ENCODE measurements around the gene CBX1. TPM values are rescaled to one million over a fixed set of nuclear protein-coding genes. Genes with fewer than 3 reads are reported as not detected.
A peak's percentile ranks its signal among the peaks of the same experiment; 100 is the strongest.

Gene CBX1
- total and polyA plus RNA-seq, 2 experiments from 2014 or later: 127 to 223 TPM

DNA sequence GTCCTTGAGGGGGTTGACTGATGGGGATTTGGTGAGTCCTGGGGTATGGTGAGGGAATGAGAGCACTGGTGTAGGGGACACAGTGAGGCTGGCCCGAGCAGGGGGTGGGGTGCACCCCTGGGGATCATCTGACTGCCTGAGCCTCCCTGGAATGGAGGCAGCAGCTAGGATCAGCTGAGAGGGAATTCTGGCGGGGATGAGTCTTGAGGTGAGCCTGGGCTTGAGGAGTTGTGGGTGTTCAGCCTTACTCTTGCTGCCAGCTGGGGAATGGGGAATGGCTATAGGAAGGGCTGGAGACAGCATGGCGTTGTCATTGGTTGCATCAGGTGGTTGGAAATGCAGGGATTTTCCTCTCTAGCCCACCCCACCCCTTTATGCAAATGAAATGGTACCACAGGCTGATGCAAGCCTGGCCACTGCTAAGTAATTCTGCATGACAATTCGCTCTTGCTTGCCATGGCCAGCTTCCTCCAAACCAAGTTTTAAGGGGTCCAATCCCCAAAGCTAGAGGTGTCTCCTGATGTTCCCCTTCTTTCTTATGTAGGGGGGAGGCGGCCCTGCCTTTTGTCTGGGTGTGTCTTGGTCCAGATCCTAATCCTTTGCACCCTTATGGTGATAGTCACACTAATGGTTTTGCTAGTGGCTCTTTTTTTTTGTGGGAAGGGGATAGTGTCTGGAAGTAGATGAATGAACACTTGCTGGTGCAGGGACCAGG lies 45.6 kb downstream of the CBX1 start (continued):
- TF ChIP-seq, protein P1, sequence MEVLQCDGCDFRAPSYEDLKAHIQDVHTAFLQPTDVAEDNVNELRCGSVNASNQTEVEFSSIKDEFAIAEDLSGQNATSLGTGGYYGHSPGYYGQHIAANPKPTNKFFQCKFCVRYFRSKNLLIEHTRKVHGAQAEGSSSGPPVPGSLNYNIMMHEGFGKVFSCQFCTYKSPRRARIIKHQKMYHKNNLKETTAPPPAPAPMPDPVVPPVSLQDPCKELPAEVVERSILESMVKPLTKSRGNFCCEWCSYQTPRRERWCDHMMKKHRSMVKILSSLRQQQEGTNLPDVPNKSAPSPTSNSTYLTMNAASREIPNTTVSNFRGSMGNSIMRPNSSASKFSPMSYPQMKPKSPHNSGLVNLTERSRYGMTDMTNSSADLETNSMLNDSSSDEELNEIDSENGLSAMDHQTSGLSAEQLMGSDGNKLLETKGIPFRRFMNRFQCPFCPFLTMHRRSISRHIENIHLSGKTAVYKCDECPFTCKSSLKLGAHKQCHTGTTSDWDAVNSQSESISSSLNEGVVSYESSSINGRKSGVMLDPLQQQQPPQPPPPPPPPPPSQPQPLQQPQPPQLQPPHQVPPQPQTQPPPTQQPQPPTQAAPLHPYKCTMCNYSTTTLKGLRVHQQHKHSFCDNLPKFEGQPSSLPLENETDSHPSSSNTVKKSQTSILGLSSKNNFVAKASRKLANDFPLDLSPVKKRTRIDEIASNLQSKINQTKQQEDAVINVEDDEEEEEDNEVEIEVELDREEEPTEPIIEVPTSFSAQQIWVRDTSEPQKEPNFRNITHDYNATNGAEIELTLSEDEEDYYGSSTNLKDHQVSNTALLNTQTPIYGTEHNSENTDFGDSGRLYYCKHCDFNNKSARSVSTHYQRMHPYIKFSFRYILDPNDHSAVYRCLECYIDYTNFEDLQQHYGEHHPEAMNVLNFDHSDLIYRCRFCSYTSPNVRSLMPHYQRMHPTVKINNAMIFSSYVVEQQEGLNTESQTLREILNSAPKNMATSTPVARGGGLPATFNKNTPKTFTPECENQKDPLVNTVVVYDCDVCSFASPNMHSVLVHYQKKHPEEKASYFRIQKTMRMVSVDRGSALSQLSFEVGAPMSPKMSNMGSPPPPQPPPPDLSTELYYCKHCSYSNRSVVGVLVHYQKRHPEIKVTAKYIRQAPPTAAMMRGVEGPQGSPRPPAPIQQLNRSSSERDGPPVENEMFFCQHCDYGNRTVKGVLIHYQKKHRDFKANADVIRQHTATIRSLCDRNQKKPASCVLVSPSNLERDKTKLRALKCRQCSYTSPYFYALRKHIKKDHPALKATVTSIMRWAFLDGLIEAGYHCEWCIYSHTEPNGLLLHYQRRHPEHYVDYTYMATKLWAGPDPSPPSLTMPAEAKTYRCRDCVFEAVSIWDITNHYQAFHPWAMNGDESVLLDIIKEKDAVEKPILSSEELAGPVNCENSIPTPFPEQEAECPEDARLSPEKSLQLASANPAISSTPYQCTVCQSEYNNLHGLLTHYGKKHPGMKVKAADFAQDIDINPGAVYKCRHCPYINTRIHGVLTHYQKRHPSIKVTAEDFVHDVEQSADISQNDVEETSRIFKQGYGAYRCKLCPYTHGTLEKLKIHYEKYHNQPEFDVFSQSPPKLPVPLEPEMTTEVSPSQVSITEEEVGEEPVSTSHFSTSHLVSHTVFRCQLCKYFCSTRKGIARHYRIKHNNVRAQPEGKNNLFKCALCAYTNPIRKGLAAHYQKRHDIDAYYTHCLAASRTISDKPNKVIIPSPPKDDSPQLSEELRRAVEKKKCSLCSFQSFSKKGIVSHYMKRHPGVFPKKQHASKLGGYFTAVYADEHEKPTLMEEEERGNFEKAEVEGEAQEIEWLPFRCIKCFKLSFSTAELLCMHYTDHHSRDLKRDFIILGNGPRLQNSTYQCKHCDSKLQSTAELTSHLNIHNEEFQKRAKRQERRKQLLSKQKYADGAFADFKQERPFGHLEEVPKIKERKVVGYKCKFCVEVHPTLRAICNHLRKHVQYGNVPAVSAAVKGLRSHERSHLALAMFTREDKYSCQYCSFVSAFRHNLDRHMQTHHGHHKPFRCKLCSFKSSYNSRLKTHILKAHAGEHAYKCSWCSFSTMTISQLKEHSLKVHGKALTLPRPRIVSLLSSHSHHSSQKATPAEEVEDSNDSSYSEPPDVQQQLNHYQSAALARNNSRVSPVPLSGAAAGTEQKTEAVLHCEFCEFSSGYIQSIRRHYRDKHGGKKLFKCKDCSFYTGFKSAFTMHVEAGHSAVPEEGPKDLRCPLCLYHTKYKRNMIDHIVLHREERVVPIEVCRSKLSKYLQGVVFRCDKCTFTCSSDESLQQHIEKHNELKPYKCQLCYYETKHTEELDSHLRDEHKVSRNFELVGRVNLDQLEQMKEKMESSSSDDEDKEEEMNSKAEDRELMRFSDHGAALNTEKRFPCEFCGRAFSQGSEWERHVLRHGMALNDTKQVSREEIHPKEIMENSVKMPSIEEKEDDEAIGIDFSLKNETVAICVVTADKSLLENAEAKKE (CRISPR knock-in tag; IDR thresholded peaks at IDR 0.05): no peak
- TF ChIP-seq ZNF114 (CRISPR knock-in tag; IDR thresholded peaks at IDR 0.05) (no peak), JUNB (IDR thresholded peaks at IDR 0.05; ENCODE audit: unreplicated experiment) (no peak), ZNF331 (CRISPR knock-in tag; IDR thresholded peaks at IDR 0.05; ENCODE audit: low read depth) (no peak)
- TF ChIP-seq, protein P2, sequence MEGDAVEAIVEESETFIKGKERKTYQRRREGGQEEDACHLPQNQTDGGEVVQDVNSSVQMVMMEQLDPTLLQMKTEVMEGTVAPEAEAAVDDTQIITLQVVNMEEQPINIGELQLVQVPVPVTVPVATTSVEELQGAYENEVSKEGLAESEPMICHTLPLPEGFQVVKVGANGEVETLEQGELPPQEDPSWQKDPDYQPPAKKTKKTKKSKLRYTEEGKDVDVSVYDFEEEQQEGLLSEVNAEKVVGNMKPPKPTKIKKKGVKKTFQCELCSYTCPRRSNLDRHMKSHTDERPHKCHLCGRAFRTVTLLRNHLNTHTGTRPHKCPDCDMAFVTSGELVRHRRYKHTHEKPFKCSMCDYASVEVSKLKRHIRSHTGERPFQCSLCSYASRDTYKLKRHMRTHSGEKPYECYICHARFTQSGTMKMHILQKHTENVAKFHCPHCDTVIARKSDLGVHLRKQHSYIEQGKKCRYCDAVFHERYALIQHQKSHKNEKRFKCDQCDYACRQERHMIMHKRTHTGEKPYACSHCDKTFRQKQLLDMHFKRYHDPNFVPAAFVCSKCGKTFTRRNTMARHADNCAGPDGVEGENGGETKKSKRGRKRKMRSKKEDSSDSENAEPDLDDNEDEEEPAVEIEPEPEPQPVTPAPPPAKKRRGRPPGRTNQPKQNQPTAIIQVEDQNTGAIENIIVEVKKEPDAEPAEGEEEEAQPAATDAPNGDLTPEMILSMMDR (conservative IDR thresholded peaks at IDR 0.05; ENCODE audit: low read depth in 2 of 2): no peak
- TF ChIP-seq, protein P3, sequence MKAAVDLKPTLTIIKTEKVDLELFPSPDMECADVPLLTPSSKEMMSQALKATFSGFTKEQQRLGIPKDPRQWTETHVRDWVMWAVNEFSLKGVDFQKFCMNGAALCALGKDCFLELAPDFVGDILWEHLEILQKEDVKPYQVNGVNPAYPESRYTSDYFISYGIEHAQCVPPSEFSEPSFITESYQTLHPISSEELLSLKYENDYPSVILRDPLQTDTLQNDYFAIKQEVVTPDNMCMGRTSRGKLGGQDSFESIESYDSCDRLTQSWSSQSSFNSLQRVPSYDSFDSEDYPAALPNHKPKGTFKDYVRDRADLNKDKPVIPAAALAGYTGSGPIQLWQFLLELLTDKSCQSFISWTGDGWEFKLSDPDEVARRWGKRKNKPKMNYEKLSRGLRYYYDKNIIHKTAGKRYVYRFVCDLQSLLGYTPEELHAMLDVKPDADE (IDR thresholded peaks at IDR 0.05): 0 out of 2 replicates have a peak, but pooled peaks have one; percentile 28

Measured in GM23338 (cell line).